IMR-90 (cell line): Measurements from ENCODE around the gene PRR13. TPM values are rescaled to one million over a fixed set of nuclear protein-coding genes. Genes with fewer than 3 reads are reported as not detected.

Experiments
- ATAC-seq: fragments of 200-7000 bp; cut with Tn5 transposase; 2 replicates; pipeline ENCODE4 v1.9.1; 2020; ENCODE audit warnings: low read depth, mild to moderate bottlenecking, moderate library complexity
- BruUV-seq: library from RNA; stranded (reverse); fragments of 400-500 nt; replicated peaks from 2 replicates; lab custom pipeline; 2021; lab: Mats Ljungman, UMichigan
- CTCF ChIA-PET: fragments of 300-600 bp; formaldehyde crosslinking; extraction: SDS; loops from one replicate; lab custom pipeline; 2021; ENCODE audit warnings: antibody characterized with exemption; lab: Yijun Ruan, JAX
- POLR2A ChIA-PET: fragments of 300-600 bp; sonication (Branson Sonifier 250); formaldehyde crosslinking; loops from one replicate; lab custom pipeline; 2022; ENCODE audit warnings: antibody characterized with exemption; ENCODE audit not compliant: unreplicated experiment; lab: Charles Lee
- DNase-seq: peaks from one replicate; pipeline ENCODE4 v3.0.0; 2013
- H2AFZ ChIP-seq: replicated peaks from 2 replicates; pipeline ENCODE3; 2013; ENCODE audit warnings: low read length, mild to moderate bottlenecking; ENCODE audit not compliant: poor library complexity
- H2AK5ac ChIP-seq: 2 replicates; pipeline ENCODE4 v1.6.1; 2013; ENCODE audit warnings: low read depth, low read length, inconsistent platforms
- H2AK9ac ChIP-seq: replicated peaks from 2 replicates; pipeline ENCODE3; 2013; ENCODE audit warnings: mild to moderate bottlenecking, low read depth, low read length, moderate library complexity; ENCODE audit not compliant: poor library complexity
- H2BK120ac ChIP-seq: 2 replicates; pipeline ENCODE4 v1.6.1; 2013; ENCODE audit warnings: low read depth, low read length, inconsistent platforms
- H2BK15ac ChIP-seq: 3 replicates; pipeline ENCODE4 v1.6.1; 2013; ENCODE audit warnings: low read depth, low read length, inconsistent platforms
- H2BK20ac ChIP-seq: 2 replicates; pipeline ENCODE4 v1.6.1; 2013; ENCODE audit warnings: low read depth, mild to moderate bottlenecking, inconsistent platforms, low read length, moderate library complexity
- H2BK5ac ChIP-seq: 2 replicates; pipeline ENCODE4 v1.6.1; 2013; ENCODE audit warnings: mild to moderate bottlenecking, low read depth, low read length, inconsistent platforms; ENCODE audit not compliant: poor library complexity, severe bottlenecking
- H3K14ac ChIP-seq: replicated peaks from 2 replicates; pipeline ENCODE4 v1.6.1; 2013; ENCODE audit warnings: low read depth, low read length, inconsistent platforms
- H3K18ac ChIP-seq: 2 replicates; pipeline ENCODE4 v1.6.1; 2013; ENCODE audit warnings: low read depth, low read length, control low read depth
- H3K23ac ChIP-seq: 2 replicates; pipeline ENCODE4 v1.6.1; 2013; ENCODE audit warnings: low read depth, low read length, inconsistent platforms
- H3K27ac ChIP-seq: 2 replicates; pipeline ENCODE4 v1.5.1; 2013; ENCODE audit warnings: mild to moderate bottlenecking, control low read depth, low read length; ENCODE audit not compliant: insufficient read depth
- H3K27me3 ChIP-seq: 2 replicates; pipeline ENCODE4 v1.6.1; 2013; ENCODE audit warnings: low read length; ENCODE audit not compliant: control insufficient read depth, insufficient read depth
- H3K36me3 ChIP-seq: 2 replicates; pipeline ENCODE4 v1.6.1; 2013; ENCODE audit warnings: low read length, mixed read lengths; ENCODE audit not compliant: control insufficient read depth, insufficient read depth
- H3K4ac ChIP-seq: 2 replicates; pipeline ENCODE4 v1.6.1; 2013; ENCODE audit warnings: low read depth, low read length, inconsistent platforms
- H3K4me1 ChIP-seq: 2 replicates; pipeline ENCODE4 v1.6.1; 2013; ENCODE audit warnings: low read length, mixed read lengths; ENCODE audit not compliant: control insufficient read depth, insufficient read depth
- H3K4me2 ChIP-seq: 2 replicates; pipeline ENCODE4 v1.6.1; 2013; ENCODE audit warnings: low read depth, mild to moderate bottlenecking, control low read depth, low read length, moderate library complexity
- H3K4me3 ChIP-seq: 2 replicates; pipeline ENCODE4 v1.5.1; 2013; ENCODE audit warnings: low read depth, mild to moderate bottlenecking, control low read depth, low read length, moderate library complexity; ENCODE audit not compliant: insufficient read depth
- H3K56ac ChIP-seq: 2 replicates; pipeline ENCODE4 v1.6.1; 2013; ENCODE audit warnings: low read length, inconsistent platforms; ENCODE audit not compliant: insufficient read depth; ENCODE audit errors: extremely low read depth
- H3K79me1 ChIP-seq, 2 experiments: 2 replicates each; pipeline ENCODE4 v1.6.1; 2013; ENCODE audit warnings: low read length in 2 of 2, inconsistent platforms in 1 of 2, low read depth in 1 of 2
- H3K9ac ChIP-seq: 2 replicates; pipeline ENCODE4 v1.6.1; 2013; ENCODE audit warnings: low read depth, low read length, control low read depth
- H3K9me1 ChIP-seq: 2 replicates; pipeline ENCODE4 v1.6.1; 2013; ENCODE audit warnings: low read length, inconsistent platforms; ENCODE audit not compliant: insufficient read depth
- H3K9me3 ChIP-seq: 2 replicates; pipeline ENCODE4 v1.6.1; 2013; ENCODE audit warnings: low read length; ENCODE audit not compliant: control insufficient read depth, insufficient read depth
- H4K20me1 ChIP-seq: 2 replicates; pipeline ENCODE4 v1.6.1; 2013; ENCODE audit warnings: low read length, inconsistent platforms; ENCODE audit not compliant: insufficient read depth
- H4K5ac ChIP-seq: 2 replicates; pipeline ENCODE4 v1.6.1; 2013; ENCODE audit warnings: mild to moderate bottlenecking, low read depth, low read length, control low read depth
- H4K8ac ChIP-seq, 2 experiments: 2 replicates each; pipeline ENCODE4 v1.6.1; 2013; ENCODE audit warnings: low read depth in 2 of 2, low read length in 2 of 2, control low read depth in 1 of 2, inconsistent platforms in 1 of 2
- H4K91ac ChIP-seq: 2 replicates; pipeline ENCODE4 v1.6.1; 2013; ENCODE audit warnings: low read depth, low read length, inconsistent platforms; ENCODE audit not compliant: insufficient read depth
- BHLHE40 ChIP-seq: fragments of 150-350 bp; IDR thresholded peaks from 2 replicates; pipeline ENCODE4 v1.6.1; 2016; ENCODE audit warnings: mild to moderate bottlenecking, low read depth, low read length
- CEBPB ChIP-seq: IDR thresholded peaks from 2 replicates; pipeline ENCODE4 v1.6.1; 2012; ENCODE audit warnings: low read depth, low read length, improper control_type of control experiment
- FOS ChIP-seq: fragments of 150-350 bp; IDR thresholded peaks from 2 replicates; pipeline ENCODE4 v1.6.1; 2016; ENCODE audit warnings: low read depth, low read length
- MAFK ChIP-seq: IDR thresholded peaks from 2 replicates; pipeline ENCODE4 v1.6.1; 2012; ENCODE audit warnings: low read depth, low read length, improper control_type of control experiment
- MAZ ChIP-seq: IDR thresholded peaks from 2 replicates; pipeline ENCODE4 v1.6.1; 2012; ENCODE audit warnings: low read depth, mild to moderate bottlenecking, low read length, improper control_type of control experiment, moderate library complexity, borderline replicate concordance
- MXI1 ChIP-seq: IDR thresholded peaks from 2 replicates; pipeline ENCODE4 v1.6.1; 2012; ENCODE audit warnings: low read depth, mild to moderate bottlenecking, low read length, moderate library complexity, borderline replicate concordance
- NFE2L2 ChIP-seq: fragments of 150-350 bp; IDR thresholded peaks from 2 replicates; pipeline ENCODE4 v1.6.1; 2016; ENCODE audit warnings: low read depth, mild to moderate bottlenecking, low read length
- POLR2A ChIP-seq: IDR thresholded peaks from 2 replicates; pipeline ENCODE4 v1.6.1; 2012; ENCODE audit warnings: mild to moderate bottlenecking, low read depth, low read length
- RAD21 ChIP-seq: IDR thresholded peaks from 2 replicates; pipeline ENCODE4 v1.6.1; 2012; ENCODE audit warnings: low read length, improper control_type of control experiment
- RCOR1 ChIP-seq: IDR thresholded peaks from 2 replicates; pipeline ENCODE4 v1.6.1; 2012; ENCODE audit warnings: mild to moderate bottlenecking, low read length, improper control_type of control experiment; ENCODE audit not compliant: insufficient replicate concordance
- RFX5 ChIP-seq: IDR thresholded peaks from 2 replicates; pipeline ENCODE4 v1.8.0; 2012; ENCODE audit warnings: low read depth, mild to moderate bottlenecking, low read length, moderate library complexity
- SMC3 ChIP-seq: fragments of 150-350 bp; IDR thresholded peaks from 2 replicates; pipeline ENCODE4 v1.6.1; 2016; ENCODE audit warnings: low read depth, mild to moderate bottlenecking, antibody characterized with exemption, low read length, moderate library complexity
- USF2 ChIP-seq: fragments of 150-350 bp; IDR thresholded peaks from 2 replicates; pipeline ENCODE4 v1.6.1; 2017; ENCODE audit warnings: mild to moderate bottlenecking, antibody characterized with exemption, low read length, low read depth
- WGBS, 2 experiments: methylation state at CpG; one replicate each; pipeline versions ENCODE4 v1.1.5 to v1.1.7; 2013; ENCODE audit warnings: missing lambda C conversion rate in 2 of 2; ENCODE audit not compliant: insufficient read length in 1 of 2; ENCODE audit errors: extremely low coverage in 2 of 2; 5-methylcytosine and 5-hydroxymethylcytosine counted together
- dilution Hi-C: fragments of 300-500 bp; cut with HindIII; formaldehyde crosslinking; loops from one replicate; pipeline ENCODE4 v1.14.3; 2018; ENCODE audit warnings: low sequenced_read_pairs; ENCODE audit not compliant: unreplicated experiment
- in situ Hi-C: fragments of 300-500 bp; cut with MboI; formaldehyde crosslinking; loops from 3 replicates; pipeline ENCODE4 v1.14.3; 2019; ENCODE audit warnings: low sequenced_read_pairs, inconsistent platforms, mixed read lengths
- intact Hi-C: fragments of 100-400 bp; cut with micrococcal nuclease; formaldehyde crosslinking; loops from 2 replicates; pipeline ENCODE4 v1.10.0; 2022
- polyA plus RNA-seq, 3 experiments: library from polyadenylated mRNA; depleted of rRNA; stranded (reverse); fragments of >200 nt; gene quantifications; 2 replicates each; pipeline ENCODE4 v1.2.3, GENCODE V29; 2012; ENCODE audit warnings: low replicate concordance in 1 of 3
- total RNA-seq: library from RNA; depleted of rRNA; stranded (reverse); fragments of >200 nt; gene quantifications from 2 replicates; pipeline ENCODE4 v1.2.3, GENCODE V29; 2012
- TF ChIP-seq, protein P1 (sequence below): conservative IDR thresholded peaks from 2 replicates; pipeline ENCODE4 v1.5.1; 2012; ENCODE audit warnings: mild to moderate bottlenecking, low read depth, low read length, improper control_type of control experiment
- TF ChIP-seq, protein P2 (sequence below): fragments of 150-350 bp; IDR thresholded peaks from 2 replicates; pipeline ENCODE4 v1.6.1; 2016; ENCODE audit warnings: low read depth, mild to moderate bottlenecking, low read length, moderate library complexity, borderline replicate concordance

The PRR13 gene
- total and polyA plus RNA-seq, 2 of the 4 experiments (the other 2 are of a cell fraction) = 25.5 to 114 TPM

GRCh38 chr12:53474819-53475218, 33.3 kb downstream of the PRR13 start:
- H3K79me1 ChIP-seq = peaks cover 34 to 75% of the 10 kb centered on the region in 2 experiments
- no peak overlapping the region for H4K5ac ChIP-seq
- ChIA-PET POLR2A (no interaction called here), CTCF (interaction anchor here (0.6 to 2.7 kb wide), 2 partner anchors 10 to 123 kb away, joined by 3 to 6 read pairs; no protein-coding TSS in a partner anchor)
- 86 to 100% methylated on average over 1 to 9 of the region's 13 CpGs for WGBS, 2 experiments
- no peak overlapping the region for H3K18ac ChIP-seq
- H3K4me2 ChIP-seq = no peak overlapping the region
- H2BK15ac ChIP-seq = no peak overlapping the region
- no peak overlapping the region for H3K4ac ChIP-seq
- BruUV-seq = no TSS peak
- ATAC-seq (no peak), DNase-seq (no peak)
- H2AK9ac ChIP-seq = no peak overlapping the region
- no peak overlapping the region for H3K14ac ChIP-seq
- peaks cover 85% of the 10 kb centered on the region for H4K20me1 ChIP-seq
- H3K4me1 ChIP-seq = peaks cover 9% of the 10 kb centered on the region
- H3K23ac ChIP-seq = no peak overlapping the region
- no peaks in the 10 kb centered on the region for H3K9me1 ChIP-seq
- H2AK5ac ChIP-seq = no peak overlapping the region
- H3K9me3 ChIP-seq = no peaks in the 10 kb centered on the region
- H2BK5ac ChIP-seq = peak overlapping the region; percentile 7
- H3K27ac ChIP-seq = no peak overlapping the region
- H3K9ac ChIP-seq = no peak overlapping the region
- H3K27me3 ChIP-seq = no peaks in the 10 kb centered on the region
- no peak overlapping the region for H2BK120ac ChIP-seq
- TF ChIP-seq RCOR1 = no peak
- TF ChIP-seq RFX5 = no peak
- TF ChIP-seq CEBPB = no peak
- TF ChIP-seq NFE2L2 = no peak
- TF ChIP-seq, protein P1, sequence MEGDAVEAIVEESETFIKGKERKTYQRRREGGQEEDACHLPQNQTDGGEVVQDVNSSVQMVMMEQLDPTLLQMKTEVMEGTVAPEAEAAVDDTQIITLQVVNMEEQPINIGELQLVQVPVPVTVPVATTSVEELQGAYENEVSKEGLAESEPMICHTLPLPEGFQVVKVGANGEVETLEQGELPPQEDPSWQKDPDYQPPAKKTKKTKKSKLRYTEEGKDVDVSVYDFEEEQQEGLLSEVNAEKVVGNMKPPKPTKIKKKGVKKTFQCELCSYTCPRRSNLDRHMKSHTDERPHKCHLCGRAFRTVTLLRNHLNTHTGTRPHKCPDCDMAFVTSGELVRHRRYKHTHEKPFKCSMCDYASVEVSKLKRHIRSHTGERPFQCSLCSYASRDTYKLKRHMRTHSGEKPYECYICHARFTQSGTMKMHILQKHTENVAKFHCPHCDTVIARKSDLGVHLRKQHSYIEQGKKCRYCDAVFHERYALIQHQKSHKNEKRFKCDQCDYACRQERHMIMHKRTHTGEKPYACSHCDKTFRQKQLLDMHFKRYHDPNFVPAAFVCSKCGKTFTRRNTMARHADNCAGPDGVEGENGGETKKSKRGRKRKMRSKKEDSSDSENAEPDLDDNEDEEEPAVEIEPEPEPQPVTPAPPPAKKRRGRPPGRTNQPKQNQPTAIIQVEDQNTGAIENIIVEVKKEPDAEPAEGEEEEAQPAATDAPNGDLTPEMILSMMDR = no peak
- TF ChIP-seq, protein P2, sequence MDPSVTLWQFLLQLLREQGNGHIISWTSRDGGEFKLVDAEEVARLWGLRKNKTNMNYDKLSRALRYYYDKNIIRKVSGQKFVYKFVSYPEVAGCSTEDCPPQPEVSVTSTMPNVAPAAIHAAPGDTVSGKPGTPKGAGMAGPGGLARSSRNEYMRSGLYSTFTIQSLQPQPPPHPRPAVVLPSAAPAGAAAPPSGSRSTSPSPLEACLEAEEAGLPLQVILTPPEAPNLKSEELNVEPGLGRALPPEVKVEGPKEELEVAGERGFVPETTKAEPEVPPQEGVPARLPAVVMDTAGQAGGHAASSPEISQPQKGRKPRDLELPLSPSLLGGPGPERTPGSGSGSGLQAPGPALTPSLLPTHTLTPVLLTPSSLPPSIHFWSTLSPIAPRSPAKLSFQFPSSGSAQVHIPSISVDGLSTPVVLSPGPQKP = no peak
- TF ChIP-seq SMC3 = no peak
- TF ChIP-seq USF2 = no peak
- TF ChIP-seq MAZ = no peak
- no peak for TF ChIP-seq RAD21
- TF ChIP-seq MAFK = no peak
- TF ChIP-seq MXI1 = no peak
- no peak for TF ChIP-seq POLR2A
- no peak for TF ChIP-seq FOS
- TF ChIP-seq BHLHE40 = no peak
- in situ Hi-C loops (no loop called here), intact Hi-C loops (no loop called here), dilution Hi-C loops (no loop called here)
- H3K4me3 ChIP-seq = no peak overlapping the region
- H3K56ac ChIP-seq = no peak overlapping the region
- H3K36me3 ChIP-seq = peaks cover 76% of the 10 kb centered on the region
- H2AFZ ChIP-seq = no peak overlapping the region
- no peak overlapping the region for H4K8ac ChIP-seq
- H4K91ac ChIP-seq = no peak overlapping the region
- no peak overlapping the region for H2BK20ac ChIP-seq
